ENCODE results near the gene SLU7. TPM values are rescaled to one million over a fixed set of nuclear protein-coding genes. Genes with fewer than 3 reads are reported as not detected.

SLU7 gene
- total RNA-seq, 1 experiment from 2014 or later: 33.3 TPM

DNA sequence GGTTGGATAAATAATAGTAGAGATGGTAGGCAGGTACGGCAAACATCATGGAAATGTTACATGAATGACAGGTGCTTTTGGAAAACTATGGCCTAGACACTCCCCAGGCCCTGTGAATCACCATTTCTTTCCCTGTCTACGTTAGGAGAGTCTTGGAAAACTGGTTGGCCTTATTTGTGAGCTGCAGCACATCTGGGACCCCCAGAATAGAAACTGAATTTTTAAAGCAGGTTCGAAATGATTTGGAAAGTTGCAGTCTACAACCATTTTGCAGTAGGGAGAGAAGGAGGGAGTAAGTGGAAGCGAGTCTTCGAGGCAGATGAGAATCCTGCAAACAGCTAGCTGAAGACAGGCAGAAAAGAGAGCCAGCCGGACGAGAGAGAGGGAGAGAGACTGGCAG is 61.5 kb downstream of the SLU7 start:
- Histone ChIP-seq H3K27me3 (ENCODE audit: low read length) (no peaks in the 10 kb centered on the region), H4K20me1 (ENCODE audit: low read length) (no peaks in the 10 kb centered on the region), H3K9me2 (replicated peaks; ENCODE audit: low read length) (no peaks in the 10 kb centered on the region), H3K4me3 (ENCODE audit: low read length) (no peak overlapping the region), H2AFZ (ENCODE audit: low read length) (no peak overlapping the region), H3K27ac (ENCODE audit: low read length) (no peak overlapping the region), H3K4me1 (ENCODE audit: insufficient read depth, low read length) (no peaks in the 10 kb centered on the region), H3K79me2 (ENCODE audit: low read length) (no peaks in the 10 kb centered on the region), H3F3A (ENCODE audit: low read length, unreplicated experiment) (no peaks in the 10 kb centered on the region), H3K9ac (ENCODE audit: low read length) (no peak overlapping the region), H3K36me3 (ENCODE audit: low read depth, low read length) (no peaks in the 10 kb centered on the region), H3K9me3 (ENCODE audit: low read length) (no peaks in the 10 kb centered on the region), H3K4me2 (ENCODE audit: low read length) (no peak overlapping the region)
- BruUV-seq (replicated peaks): no TSS peak
- intact Hi-C loops (cut with micrococcal nuclease): no loop called here
- POLR2A ChIA-PET (ENCODE audit: unreplicated experiment): no interaction called here
- TF ChIP-seq EZH2 (IDR thresholded peaks at IDR 0.05; ENCODE audit: low read length, unreplicated experiment) (no peak), EZH2phosphoT487 (IDR thresholded peaks at IDR 0.05; ENCODE audit: borderline replicate concordance, low read length) (no peak)
- TF ChIP-seq, protein P1, sequence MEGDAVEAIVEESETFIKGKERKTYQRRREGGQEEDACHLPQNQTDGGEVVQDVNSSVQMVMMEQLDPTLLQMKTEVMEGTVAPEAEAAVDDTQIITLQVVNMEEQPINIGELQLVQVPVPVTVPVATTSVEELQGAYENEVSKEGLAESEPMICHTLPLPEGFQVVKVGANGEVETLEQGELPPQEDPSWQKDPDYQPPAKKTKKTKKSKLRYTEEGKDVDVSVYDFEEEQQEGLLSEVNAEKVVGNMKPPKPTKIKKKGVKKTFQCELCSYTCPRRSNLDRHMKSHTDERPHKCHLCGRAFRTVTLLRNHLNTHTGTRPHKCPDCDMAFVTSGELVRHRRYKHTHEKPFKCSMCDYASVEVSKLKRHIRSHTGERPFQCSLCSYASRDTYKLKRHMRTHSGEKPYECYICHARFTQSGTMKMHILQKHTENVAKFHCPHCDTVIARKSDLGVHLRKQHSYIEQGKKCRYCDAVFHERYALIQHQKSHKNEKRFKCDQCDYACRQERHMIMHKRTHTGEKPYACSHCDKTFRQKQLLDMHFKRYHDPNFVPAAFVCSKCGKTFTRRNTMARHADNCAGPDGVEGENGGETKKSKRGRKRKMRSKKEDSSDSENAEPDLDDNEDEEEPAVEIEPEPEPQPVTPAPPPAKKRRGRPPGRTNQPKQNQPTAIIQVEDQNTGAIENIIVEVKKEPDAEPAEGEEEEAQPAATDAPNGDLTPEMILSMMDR (conservative IDR thresholded peaks at IDR 0.05; ENCODE audit: low read depth, low read length): no peak
- CTCF ChIA-PET: no interaction called here
- DNase-seq (no peak), ATAC-seq (no peak)

DNA sequence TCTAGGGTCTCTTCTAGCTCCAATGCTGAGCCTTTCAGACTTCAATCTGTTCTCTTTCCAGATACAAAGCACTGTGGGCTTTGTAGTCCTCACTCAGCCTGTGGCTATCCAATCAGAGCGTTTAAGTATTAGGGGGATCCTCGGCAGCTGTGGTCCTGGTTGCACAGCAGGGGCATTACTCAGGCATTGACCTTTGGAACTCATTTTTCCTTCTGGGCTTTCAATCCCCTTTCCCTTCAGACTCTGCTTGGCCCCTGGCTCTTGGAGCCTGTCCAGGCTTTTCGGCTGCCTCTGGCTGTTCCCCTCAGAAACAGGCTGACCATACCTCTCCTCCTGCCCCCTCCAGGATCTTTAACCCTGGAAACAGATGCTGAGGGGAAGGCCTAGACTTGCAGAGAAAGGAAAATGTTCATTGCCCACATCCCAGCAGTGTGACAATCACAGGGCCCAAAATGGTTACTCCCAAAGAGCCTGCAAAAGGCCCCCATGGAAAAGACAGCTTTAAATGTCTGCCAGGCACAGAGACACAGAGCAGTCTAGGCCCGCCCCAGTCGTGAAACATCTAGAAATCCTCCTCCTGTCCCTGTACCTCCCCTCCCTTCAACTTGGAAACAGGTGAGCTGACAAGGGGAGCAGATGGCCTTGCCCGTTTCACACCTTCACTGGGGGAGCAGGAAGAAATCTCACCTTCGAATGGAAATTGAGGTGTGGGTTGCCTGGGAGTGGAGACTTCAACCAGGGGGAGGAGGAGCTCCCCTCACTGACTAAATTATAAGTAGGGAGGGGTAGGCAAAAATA is 62.1 kb downstream of the SLU7 start:
- Histone ChIP-seq H3K36me3 (ENCODE audit: low read depth, low read length) (no peaks in the 10 kb centered on the region), H3K4me2 (ENCODE audit: low read length) (no peak overlapping the region), H3K4me3 (ENCODE audit: low read length) (no peak overlapping the region), H3K27ac (ENCODE audit: low read length) (no peak overlapping the region), H3F3A (ENCODE audit: low read length, unreplicated experiment) (no peaks in the 10 kb centered on the region), H3K79me2 (ENCODE audit: low read length) (no peaks in the 10 kb centered on the region), H3K9ac (ENCODE audit: low read length) (no peak overlapping the region), H2AFZ (ENCODE audit: low read length) (no peak overlapping the region), H4K20me1 (ENCODE audit: low read length) (no peaks in the 10 kb centered on the region), H3K27me3 (ENCODE audit: low read length) (no peaks in the 10 kb centered on the region), H3K9me3 (ENCODE audit: low read length) (no peaks in the 10 kb centered on the region), H3K4me1 (ENCODE audit: insufficient read depth, low read length) (no peaks in the 10 kb centered on the region), H3K9me2 (replicated peaks; ENCODE audit: low read length) (no peaks in the 10 kb centered on the region)
- ChIA-PET CTCF (no interaction called here), POLR2A (ENCODE audit: unreplicated experiment) (no interaction called here)
- ATAC-seq: no peak
- no TSS peak for BruUV-seq (replicated peaks)
- DNase-seq: no peak
- no peak for TF ChIP-seq EZH2 (IDR thresholded peaks at IDR 0.05; ENCODE audit: low read length, unreplicated experiment)
- TF ChIP-seq, protein P1 (conservative IDR thresholded peaks at IDR 0.05; ENCODE audit: low read depth, low read length): no peak
- no peak for TF ChIP-seq EZH2phosphoT487 (IDR thresholded peaks at IDR 0.05; ENCODE audit: borderline replicate concordance, low read length)
- intact Hi-C loops (cut with micrococcal nuclease): no loop called here

DNA sequence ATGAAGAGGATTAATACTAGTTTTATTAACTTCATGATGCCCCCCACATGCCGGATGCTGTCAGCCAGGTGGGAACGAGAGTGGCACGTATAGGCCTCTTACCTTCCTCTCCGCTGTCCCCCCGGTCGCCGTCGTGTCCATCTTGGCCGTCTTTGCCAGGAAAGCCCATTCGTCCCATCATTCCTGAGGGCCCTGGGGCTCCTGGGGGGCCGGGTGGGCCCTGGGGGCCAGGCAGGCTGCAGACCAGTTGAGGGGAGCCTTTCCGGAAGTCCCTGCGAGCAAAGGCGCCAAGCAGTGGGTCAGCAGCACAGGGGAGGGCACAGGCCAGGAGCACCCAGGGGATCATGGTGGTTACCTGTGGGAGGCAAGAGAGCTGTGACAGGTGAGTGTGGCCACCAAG is 64.2 kb downstream of the SLU7 start:
- H3K36me3 ChIP-seq (ENCODE audit: low read depth, low read length): no peaks in the 10 kb centered on the region
- H3K4me1 ChIP-seq (ENCODE audit: insufficient read depth, low read length): no peaks in the 10 kb centered on the region
- intact Hi-C loops (cut with micrococcal nuclease): no loop called here
- no peaks in the 10 kb centered on the region for H3K9me2 ChIP-seq (replicated peaks; ENCODE audit: low read length)
- H3K9ac ChIP-seq (ENCODE audit: low read length): no peak overlapping the region
- H2AFZ ChIP-seq (ENCODE audit: low read length): no peak overlapping the region
- H3K9me3 ChIP-seq (ENCODE audit: low read length): no peaks in the 10 kb centered on the region
- H3K4me3 ChIP-seq (ENCODE audit: low read length): no peak overlapping the region
- ChIA-PET CTCF (no interaction called here), POLR2A (ENCODE audit: unreplicated experiment) (no interaction called here)
- ATAC-seq (no peak), DNase-seq (no peak)
- no peak overlapping the region for H3K27ac ChIP-seq (ENCODE audit: low read length)
- TF ChIP-seq EZH2phosphoT487 (IDR thresholded peaks at IDR 0.05; ENCODE audit: borderline replicate concordance, low read length) (no peak), EZH2 (IDR thresholded peaks at IDR 0.05; ENCODE audit: low read length, unreplicated experiment) (no peak)
- TF ChIP-seq, protein P1 (conservative IDR thresholded peaks at IDR 0.05; ENCODE audit: low read depth, low read length): no peak
- H3K79me2 ChIP-seq (ENCODE audit: low read length): no peaks in the 10 kb centered on the region
- no peak overlapping the region for H3K4me2 ChIP-seq (ENCODE audit: low read length)
- H3K27me3 ChIP-seq (ENCODE audit: low read length): no peaks in the 10 kb centered on the region
- no TSS peak for BruUV-seq (replicated peaks)
- H4K20me1 ChIP-seq (ENCODE audit: low read length): no peaks in the 10 kb centered on the region
- no peaks in the 10 kb centered on the region for H3F3A ChIP-seq (ENCODE audit: low read length, unreplicated experiment)

Measured in PC-3 (cell line).